ENCODE data around the gene SLC1A1.

The SLC1A1 gene

GRCh38 chr9:4622016-4622415, 131.7 kb downstream of the SLC1A1 start:
- DNase-seq, result no peak

DNA sequence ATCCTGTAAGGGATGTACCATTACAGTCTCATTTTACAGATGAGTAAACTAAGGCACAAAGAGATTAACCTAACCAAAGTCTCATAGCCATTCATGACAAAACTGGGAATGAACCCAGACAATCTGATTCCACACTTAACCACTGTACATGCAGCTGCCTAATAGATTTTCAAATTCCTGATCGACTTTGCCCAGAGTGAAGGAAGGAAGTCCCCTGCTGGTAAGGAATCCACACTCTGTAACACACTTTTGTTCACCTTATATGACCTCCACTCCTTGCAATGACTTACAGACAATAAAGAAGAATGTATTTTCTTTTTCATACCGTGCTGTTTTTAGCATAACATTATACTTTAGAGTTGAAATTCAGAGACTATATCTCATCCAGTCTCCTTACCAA, 140.6 kb downstream of the SLC1A1 start:
- no peak for DNase-seq

Data from NCI-H446 (cell line).